PC-3 (cell line): ENCODE results near the gene YIF1A. TPM values are rescaled to one million over a fixed set of nuclear protein-coding genes. Genes with fewer than 3 reads are reported as not detected.

Experiments
- ATAC-seq: fragments of 200-7000 bp; cut with Tn5 transposase; 2 replicates; pipeline ENCODE4 v1.9.1; 2020; ENCODE audit warnings: mild to moderate bottlenecking, moderate library complexity
- BruUV-seq: library from RNA; stranded (reverse); fragments of 400-500 nt; replicated peaks from 2 replicates; lab custom pipeline; 2021; lab: Mats Ljungman, UMichigan
- CTCF ChIA-PET: fragments of 300-600 bp; sonication (Branson Sonifier 250); formaldehyde crosslinking; loops from one replicate; lab custom pipeline; 2022; ENCODE audit warnings: antibody characterized with exemption; lab: Charles Lee
- POLR2A ChIA-PET: fragments of 300-600 bp; sonication (Branson Sonifier 250); formaldehyde crosslinking; loops from one replicate; lab custom pipeline; 2022; ENCODE audit warnings: antibody characterized with exemption; ENCODE audit not compliant: unreplicated experiment; lab: Charles Lee
- DNase-seq: peaks from one replicate; pipeline ENCODE4 v3.0.0-alpha.2; 2015
- H2AFZ ChIP-seq: fragments of 300-600 bp; sonication (generic); 2 replicates; pipeline ENCODE4 v1.6.0; 2016; ENCODE audit warnings: antibody characterized with exemption, low read length
- H3F3A ChIP-seq: fragments of 300-600 bp; sonication (generic); one replicate; pipeline ENCODE4 v1.6.0; 2017; ENCODE audit warnings: antibody characterized with exemption, low read length, control low read depth, mild to moderate bottlenecking; ENCODE audit not compliant: unreplicated experiment
- H3K27ac ChIP-seq: fragments of 300-600 bp; sonication (generic); 2 replicates; pipeline ENCODE4 v1.5.1; 2016; ENCODE audit warnings: mild to moderate bottlenecking, low read length
- H3K27me3 ChIP-seq: fragments of 300-600 bp; sonication (generic); 2 replicates; pipeline ENCODE4 v1.6.1; 2016; ENCODE audit warnings: low read length, mixed read lengths
- H3K36me3 ChIP-seq: fragments of 300-600 bp; sonication (generic); 2 replicates; pipeline ENCODE4 v1.6.1; 2016; ENCODE audit warnings: low read depth, mixed run types, low read length, mixed read lengths
- H3K4me1 ChIP-seq: fragments of 300-600 bp; sonication (generic); 2 replicates; pipeline ENCODE4 v1.5.1; 2016; ENCODE audit warnings: low read length; ENCODE audit not compliant: insufficient read depth
- H3K4me2 ChIP-seq: fragments of 300-600 bp; sonication (generic); 2 replicates; pipeline ENCODE4 v1.6.0; 2016; ENCODE audit warnings: low read length
- H3K4me3 ChIP-seq: fragments of 300-600 bp; sonication (generic); 2 replicates; pipeline ENCODE4 v1.5.1; 2016; ENCODE audit warnings: mild to moderate bottlenecking, low read length, mixed read lengths
- H3K79me2 ChIP-seq: fragments of 300-600 bp; sonication (generic); 2 replicates; pipeline ENCODE4 v1.6.1; 2017; ENCODE audit warnings: low read length, mixed read lengths
- H3K9ac ChIP-seq: fragments of 300-600 bp; sonication (generic); 2 replicates; pipeline ENCODE4 v1.6.0; 2016; ENCODE audit warnings: mild to moderate bottlenecking, low read length
- H3K9me2 ChIP-seq: fragments of 300-600 bp; sonication (generic); replicated peaks from 2 replicates; pipeline ENCODE4 v1.6.1; 2016; ENCODE audit warnings: mixed run types, low read length, mixed read lengths
- H3K9me3 ChIP-seq: fragments of 300-600 bp; sonication (generic); 2 replicates; pipeline ENCODE4 v1.6.1; 2016; ENCODE audit warnings: low read length, mixed read lengths
- H4K20me1 ChIP-seq: fragments of 300-600 bp; sonication (generic); 2 replicates; pipeline ENCODE4 v1.6.1; 2016; ENCODE audit warnings: low read length, mixed read lengths
- CTCF ChIP-seq: fragments of 300-600 bp; sonication (generic); conservative IDR thresholded peaks from 2 replicates; pipeline ENCODE4 v1.5.1; 2017; ENCODE audit warnings: antibody characterized with exemption, low read depth, mild to moderate bottlenecking, low read length
- EZH2 ChIP-seq: fragments of 300-600 bp; sonication (generic); IDR thresholded peaks from one replicate; pipeline ENCODE4 v1.6.1; 2017; ENCODE audit warnings: antibody characterized with exemption, mild to moderate bottlenecking, low read length; ENCODE audit not compliant: unreplicated experiment
- EZH2phosphoT487 ChIP-seq: fragments of 300-600 bp; sonication (generic); IDR thresholded peaks from 2 replicates; pipeline ENCODE4 v1.6.1; 2018; ENCODE audit warnings: mild to moderate bottlenecking, antibody characterized with exemption, low read length, borderline replicate concordance
- intact Hi-C: fragments of 100-400 bp; cut with micrococcal nuclease; formaldehyde crosslinking; loops from 2 replicates; pipeline ENCODE4 v1.9.0; 2023
- total RNA-seq: library from RNA; depleted of rRNA; stranded (reverse); fragments of >200 nt; gene quantifications from 2 replicates; pipeline ENCODE4 v1.2.3, GENCODE V29; 2014

The YIF1A gene
- total RNA-seq, 1 experiment from 2014 or later = 236 TPM

GRCh38 chr11:66286699-66287098, 2.2 kb downstream of the YIF1A start:
- Histone ChIP-seq H3K79me2 (peaks cover 23% of the 10 kb centered on the region), H3K4me2 (no peak overlapping the region), H3K4me3 (no peak overlapping the region), H2AFZ (no peak overlapping the region), H3K9ac (no peak overlapping the region), H3F3A (no peaks in the 10 kb centered on the region), H3K27me3 (0 out of 2 replicates have a peak, but pooled peaks cover 4% of the 10 kb centered on the region), H3K36me3 (no peaks in the 10 kb centered on the region), H3K4me1 (peaks cover 18% of the 10 kb centered on the region), H3K9me2 (no peaks in the 10 kb centered on the region), H3K9me3 (no peaks in the 10 kb centered on the region), H4K20me1 (no peaks in the 10 kb centered on the region), H3K27ac (no peak overlapping the region)
- DNase-seq (no peak), ATAC-seq (no peak)
- ChIA-PET POLR2A (no interaction called here), CTCF (no interaction called here)
- TF ChIP-seq CTCF = no peak
- TF ChIP-seq EZH2phosphoT487 = no peak
- TF ChIP-seq EZH2 = no peak
- intact Hi-C loops = no loop called here
- BruUV-seq = no TSS peak

GRCh38 chr11:66285250-66285947, 3.5 kb downstream of the YIF1A start:
- no peaks in the 10 kb centered on the region for H3K27me3 ChIP-seq

More at GRCh38 chr11:66285250-66285947, 3.5 kb downstream of the YIF1A start:
- DNase-seq = no peak
- Histone ChIP-seq H3K4me3 (no peak overlapping the region), H3K9ac (no peak overlapping the region), H3K9me3 (no peaks in the 10 kb centered on the region), H3F3A (no peaks in the 10 kb centered on the region), H3K36me3 (no peaks in the 10 kb centered on the region), H3K4me1 (peaks cover 25% of the 10 kb centered on the region), H3K27ac (no peak overlapping the region), H2AFZ (no peak overlapping the region), H3K9me2 (no peaks in the 10 kb centered on the region), H3K4me2 (no peak overlapping the region), H4K20me1 (no peaks in the 10 kb centered on the region), H3K79me2 (peaks cover 23% of the 10 kb centered on the region)
- CTCF ChIA-PET = no interaction called here
- no TSS peak for BruUV-seq
- TF ChIP-seq CTCF = no peak
- no peak for TF ChIP-seq EZH2
- ATAC-seq = no peak
- intact Hi-C loops = no loop called here
- POLR2A ChIA-PET = no interaction called here
